Measurements from ENCODE around the gene ZYX.
A peak's percentile ranks its signal among the peaks of the same experiment; 100 is the strongest.

ZYX gene

DNA sequence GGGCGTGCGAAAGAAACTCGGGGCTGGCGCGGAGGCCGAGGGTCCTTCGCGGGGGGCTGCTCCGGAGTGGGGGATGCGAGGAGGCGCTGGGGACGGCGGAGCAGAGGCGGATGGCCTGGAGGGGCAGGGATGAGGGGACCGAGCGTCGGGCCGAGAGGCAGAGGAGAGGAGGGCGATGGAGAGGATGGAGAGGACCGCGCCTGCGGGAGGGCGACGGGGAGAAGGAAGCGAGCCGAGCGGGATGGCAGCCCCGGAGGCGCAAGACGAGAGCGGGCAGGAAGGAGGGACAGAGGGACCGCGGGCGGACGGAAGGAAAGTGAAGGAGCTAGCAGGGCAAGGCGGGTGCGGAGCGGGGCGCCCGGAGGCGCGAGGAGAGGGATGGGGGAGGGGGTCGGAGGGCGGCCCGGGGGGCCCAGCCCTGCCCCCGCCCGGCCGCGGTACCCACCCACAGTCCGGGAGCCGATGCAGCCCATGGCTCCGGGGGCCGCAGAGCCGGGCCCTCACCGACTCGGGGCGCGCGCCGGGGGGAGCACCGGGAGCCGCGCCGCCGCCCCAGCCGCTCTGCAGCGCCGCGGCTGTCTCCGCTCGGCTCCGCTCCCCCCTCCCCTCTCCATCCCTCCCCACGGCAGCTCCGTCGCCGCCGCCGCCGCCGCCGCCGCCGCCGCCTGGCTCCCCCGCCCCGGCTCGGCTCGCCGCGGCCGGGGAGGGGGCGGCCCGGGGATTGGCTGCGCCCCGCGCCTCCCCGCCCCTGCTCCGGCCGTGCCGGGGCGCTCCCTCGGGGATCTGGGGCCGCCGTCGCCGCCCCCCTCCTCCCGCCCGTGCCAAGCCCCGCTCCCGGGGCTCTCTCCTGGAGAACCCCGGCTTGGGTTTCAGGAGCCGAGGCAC is 18.8 kb upstream of the ZYX start, which contains the start of gene FAM131B:
Gene FAM131B (minus strand): TSS at position 583 of the 885 bp plus-strand sequence. CDS start 110 bp downstream, at position 473.
- no peak for DNase-seq (ENCODE audit: low spot score)

DNA sequence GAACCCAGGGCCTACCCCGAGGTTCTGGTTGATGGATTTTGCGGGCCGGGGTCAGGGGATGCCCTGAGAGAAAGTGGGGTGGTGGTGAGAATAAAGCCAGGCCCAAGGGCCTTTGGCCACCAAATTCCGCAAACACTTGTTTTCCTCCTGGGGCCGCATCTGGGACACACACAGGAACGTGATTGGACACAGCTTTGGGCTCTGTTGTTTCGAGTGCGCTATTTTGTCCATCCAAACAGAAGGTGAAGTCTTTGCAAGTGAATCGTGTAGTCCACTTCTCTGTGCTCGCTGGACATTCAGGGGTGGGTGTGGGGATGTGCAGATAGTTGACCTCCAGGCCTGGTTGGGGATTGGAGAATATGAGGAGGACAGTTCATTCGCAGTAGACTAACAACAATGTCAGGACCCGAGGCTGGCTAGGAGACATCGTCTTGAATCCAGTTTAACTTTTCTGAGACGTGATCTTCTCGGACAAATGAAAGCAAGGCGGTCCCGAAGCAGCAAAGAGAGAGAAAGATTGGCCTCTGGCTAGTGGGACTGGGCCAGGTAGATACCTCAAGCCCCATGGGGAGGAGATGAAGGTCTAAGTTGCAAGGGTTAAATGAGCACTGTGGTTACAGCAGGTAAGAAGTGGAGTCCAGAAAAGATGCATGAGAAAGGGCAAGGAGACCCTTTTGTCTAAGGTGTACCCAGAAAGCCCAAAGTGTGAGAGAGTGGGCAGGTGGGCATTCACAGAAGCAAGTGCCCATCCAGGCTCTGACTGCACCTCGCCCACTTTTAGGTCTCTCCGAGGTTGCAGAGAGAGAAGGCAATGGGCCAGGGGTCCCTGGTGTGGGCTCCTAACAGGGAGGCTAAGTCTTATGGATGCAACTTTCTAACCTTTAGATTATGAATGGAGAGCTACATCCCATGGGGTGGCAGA is 17.9 kb upstream of the ZYX start:
- no peak for DNase-seq (ENCODE audit: low spot score)

GRCh38 chr7:143367972-143368371 is 13.2 kb upstream of the ZYX start:
- DNase-seq (ENCODE audit: low spot score) = no peak

DNA sequence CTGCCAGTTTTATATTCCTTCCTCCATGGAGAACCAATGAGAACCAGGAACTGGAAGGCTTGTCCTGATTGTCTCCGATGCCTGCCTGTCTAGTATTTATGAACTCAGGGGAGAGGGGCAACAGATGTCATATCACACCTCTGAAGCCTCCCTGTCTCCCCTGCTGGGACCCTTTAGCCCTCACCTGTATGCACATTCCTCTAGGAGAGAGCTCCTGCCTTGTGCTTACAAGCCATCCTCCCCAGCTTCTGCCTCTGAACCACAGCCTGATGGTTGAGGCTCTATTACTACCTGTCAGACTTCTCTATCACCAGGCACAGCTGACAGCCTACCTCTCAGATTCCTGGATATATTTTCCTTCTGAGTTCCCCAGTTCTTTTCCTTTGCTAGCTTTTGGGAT is 12.8 kb upstream of the ZYX start:
- no peak for DNase-seq (ENCODE audit: low spot score)

- DNase-seq (ENCODE audit: low spot score) = no peak
Observed at GRCh38 chr7:143369678-143370651, 11.2 kb upstream of the ZYX start.

GRCh38 chr7:143372070-143372469 is 9.1 kb upstream of the ZYX start:
- no peak for DNase-seq (ENCODE audit: low spot score)

DNA sequence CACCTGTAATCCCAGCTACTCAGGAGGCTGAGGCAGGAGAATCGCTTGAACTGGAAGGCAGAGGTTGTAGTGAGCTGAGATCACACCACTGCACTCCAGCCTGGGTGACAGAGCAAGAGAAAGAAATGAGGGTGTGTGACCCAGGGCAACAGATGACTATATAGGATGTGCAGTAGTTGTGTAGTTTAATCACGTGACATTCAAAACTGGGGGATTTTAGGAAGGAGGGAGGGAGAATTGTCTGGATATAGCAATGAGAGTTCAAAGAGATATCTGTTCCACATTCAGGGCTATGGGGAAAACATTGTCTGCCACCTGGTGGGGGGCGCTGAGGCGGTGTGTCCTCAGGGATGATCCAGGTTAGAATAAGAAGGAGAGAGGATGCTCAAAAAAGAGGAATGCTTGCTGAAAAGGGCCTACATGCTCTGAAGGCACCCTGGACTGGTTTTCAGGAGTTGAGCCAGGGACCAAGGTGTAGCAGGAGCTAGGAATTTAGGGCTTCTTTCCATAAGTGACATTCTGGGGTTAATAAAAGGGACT is 7.8 kb upstream of the ZYX start:
- no peak for DNase-seq (ENCODE audit: low spot score)

DNA sequence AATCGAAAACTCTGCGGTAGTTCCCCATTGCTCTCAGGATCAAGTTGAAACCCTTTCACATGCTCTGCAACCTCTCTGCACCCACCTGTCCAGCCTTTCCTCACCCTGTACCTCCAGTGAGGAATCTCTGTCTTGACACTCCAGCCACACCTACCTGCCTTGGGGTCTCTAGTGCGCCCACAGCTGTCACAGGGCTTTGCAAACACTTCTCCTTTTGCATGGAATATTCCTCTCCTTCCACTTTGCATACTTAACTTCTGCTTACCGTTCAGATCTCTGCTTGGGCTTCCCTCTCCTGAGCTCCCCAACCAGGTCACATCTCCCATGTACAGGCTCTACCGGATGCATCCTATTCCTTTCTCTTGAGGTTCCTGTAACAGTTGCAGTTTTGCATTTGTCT is 6.6 kb upstream of the ZYX start:
- DNase-seq (ENCODE audit: low spot score) = no peak

GRCh38 chr7:143375298-143376034 is 5.7 kb upstream of the ZYX start:
- DNase-seq (ENCODE audit: low spot score) = no peak

- DNase-seq (ENCODE audit: low spot score) = no peak
Observed at GRCh38 chr7:143376396-143376795, 4.7 kb upstream of the ZYX start.

DNA sequence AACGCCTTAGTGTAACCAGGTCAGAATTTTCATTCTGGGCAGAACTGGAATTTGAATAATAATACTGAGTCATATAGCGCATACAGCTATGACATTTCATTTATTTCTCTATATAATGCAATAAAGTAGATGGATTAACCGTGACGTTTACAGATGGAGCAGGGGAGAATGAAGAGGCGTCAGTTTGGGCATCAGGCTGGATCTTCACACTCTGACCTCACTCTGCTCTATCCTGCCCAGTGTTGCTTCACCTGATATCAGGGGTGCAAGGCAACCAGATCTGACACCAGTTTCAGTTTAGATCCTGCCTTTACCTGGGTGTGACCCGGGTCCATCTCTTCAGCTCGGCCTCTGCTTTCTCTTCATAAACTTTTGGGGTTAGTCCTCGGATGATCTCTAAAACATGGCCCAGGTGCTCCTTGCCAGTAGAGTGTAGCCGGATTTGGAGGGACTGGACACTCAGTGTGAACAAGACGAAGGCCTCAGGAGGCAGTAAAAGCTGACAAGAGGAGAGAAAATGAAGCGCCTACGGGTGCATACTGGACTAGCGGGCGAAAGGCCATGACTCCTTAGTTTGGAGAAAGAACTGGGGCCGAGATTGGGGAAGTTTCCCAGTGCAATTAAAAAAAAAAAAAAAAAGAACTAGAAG is 1.4 kb upstream of the ZYX start:
- DNase-seq (ENCODE audit: low spot score) = no peak

DNA sequence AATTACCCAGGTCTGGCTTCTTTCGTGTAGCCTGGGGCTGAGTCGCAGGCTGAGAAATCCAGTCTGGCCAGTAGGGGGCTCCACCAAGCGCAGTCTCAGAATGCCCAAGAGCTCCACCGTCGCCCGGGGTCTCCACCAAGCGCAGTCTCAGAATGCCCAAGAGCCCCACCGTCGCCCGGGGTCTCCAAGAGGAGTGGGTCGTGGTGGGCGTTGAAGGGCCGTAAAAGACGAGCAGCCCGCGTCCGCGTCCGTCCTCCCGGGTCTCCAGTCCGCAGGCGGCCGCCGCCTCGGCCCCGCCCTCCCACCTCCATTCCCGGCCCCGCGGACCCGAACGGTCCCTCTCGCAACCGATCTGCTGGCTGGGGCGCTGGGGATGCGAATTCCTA is 892 bp upstream of the ZYX start:
- peak; percentile 86 for DNase-seq (ENCODE audit: low spot score)

GRCh38 chr7:143381427-143382125 is 431 bp downstream of the ZYX start:
- DNase-seq (ENCODE audit: low spot score) = no peak

DNA sequence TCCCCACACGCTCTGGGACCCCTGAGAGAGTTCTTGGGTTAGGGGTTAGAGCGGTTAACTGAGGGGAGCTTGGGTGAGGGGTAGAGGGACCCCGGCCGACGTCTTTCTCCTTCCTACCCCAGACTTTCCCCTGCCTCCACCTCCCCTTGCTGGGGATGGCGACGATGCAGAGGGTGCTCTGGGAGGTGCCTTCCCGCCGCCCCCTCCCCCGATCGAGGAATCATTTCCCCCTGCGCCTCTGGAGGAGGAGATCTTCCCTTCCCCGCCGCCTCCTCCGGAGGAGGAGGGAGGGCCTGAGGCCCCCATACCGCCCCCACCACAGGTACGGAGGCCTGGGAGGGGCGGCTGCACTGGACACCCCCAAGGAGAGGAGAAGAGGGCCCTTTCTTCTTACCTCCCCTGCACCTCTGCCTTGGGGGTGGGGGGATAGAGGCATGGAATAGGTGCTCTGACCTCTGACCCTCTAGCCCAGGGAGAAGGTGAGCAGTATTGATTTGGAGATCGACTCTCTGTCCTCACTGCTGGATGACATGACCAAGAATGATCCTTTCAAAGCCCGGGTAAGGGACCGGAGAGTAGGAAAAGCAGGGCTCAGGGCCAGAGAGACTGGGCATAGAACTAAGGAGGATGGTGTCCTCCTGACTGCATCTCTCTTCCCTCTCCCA is 1.1 kb downstream of the ZYX start:
- no peak for DNase-seq (ENCODE audit: low spot score)

- no peak for DNase-seq (ENCODE audit: low spot score)
Observed at GRCh38 chr7:143382791-143383641, 1.9 kb downstream of the ZYX start.

DNA sequence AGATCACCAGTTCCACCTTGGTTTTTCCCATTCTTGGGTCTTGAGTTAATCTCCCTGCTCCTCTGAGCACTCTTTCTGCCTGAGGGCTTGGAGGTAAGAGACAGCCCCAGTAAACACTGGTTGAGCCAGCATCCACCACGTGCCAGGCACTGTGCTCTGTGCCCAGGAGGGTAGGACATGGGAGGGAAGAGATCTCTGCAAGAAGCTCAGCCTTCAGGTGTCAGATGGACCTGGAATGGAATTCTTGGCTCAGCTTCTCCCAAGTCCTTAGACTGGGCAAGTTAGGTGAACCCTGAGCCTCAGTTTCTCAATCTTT is 2.5 kb downstream of the ZYX start:
- DNase-seq (ENCODE audit: low spot score) = no peak

DNA sequence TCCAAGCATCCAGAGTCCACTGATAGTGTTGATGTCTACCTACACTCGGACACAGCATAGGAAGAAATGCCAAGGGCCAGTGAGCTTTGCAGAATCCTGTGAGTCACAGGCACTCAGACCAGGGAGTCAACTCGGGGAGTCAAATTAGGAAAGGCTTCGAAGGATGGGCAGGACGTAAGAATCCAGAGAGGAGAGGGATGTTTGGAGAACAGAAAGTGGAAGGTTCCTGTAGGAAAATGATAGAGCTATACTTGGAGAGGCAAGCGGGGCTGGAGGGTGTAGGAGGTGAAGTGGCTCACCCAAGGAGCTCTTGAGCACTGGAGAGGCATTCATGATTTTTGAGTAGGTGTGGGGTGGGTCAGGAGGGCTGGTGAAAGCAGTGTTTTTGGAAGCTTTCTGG is 3.0 kb downstream of the ZYX start:
- no peak for DNase-seq (ENCODE audit: low spot score)

Measured in SK-N-DZ (cell line).